HG03442 (cell line): Measurements from ENCODE around the gene TBC1D10B.
"Not testable (repeated sequence)": the region's sequence is repeated elsewhere in the genome, so short reads cannot be mapped to it uniquely, and the experiment has no call there.

Experiments used
- ATAC-seq: cut with Tn5 transposase; IDR thresholded peaks from one replicate; pipeline ENCODE4 v1.9.1; 2021; ENCODE audit warnings: mild to moderate bottlenecking, moderate library complexity; ENCODE audit not compliant: unreplicated experiment

TBC1D10B gene

GRCh38 chr16:30356401-30357084, 13.8 kb downstream of the TBC1D10B start:
- no peak for ATAC-seq

GRCh38 chr16:30355954-30356308, 14.4 kb downstream of the TBC1D10B start:
- ATAC-seq = no peak

GRCh38 chr16:30355144-30355953, 14.9 kb downstream of the TBC1D10B start, which contains the start of gene CD2BP2:
Gene CD2BP2 (minus strand): TSS chr16:30355308. CDS start chr16:30354681, 627 bp downstream.
- peak; percentile 56 for ATAC-seq

- peak; percentile 10 for ATAC-seq
Measured at GRCh38 chr16:30354423-30355143, 15.7 kb downstream of the TBC1D10B start.

- ATAC-seq = no peak
Measured at GRCh38 chr16:30353438-30354129, 16.7 kb downstream of the TBC1D10B start.

GRCh38 chr16:30352488-30353401, 17.5 kb downstream of the TBC1D10B start:
- no peak for ATAC-seq

- no peak for ATAC-seq
Measured at GRCh38 chr16:30351586-30352419, 18.5 kb downstream of the TBC1D10B start.

GRCh38 chr16:30351001-30351441, 19.3 kb downstream of the TBC1D10B start:
- no peak for ATAC-seq

- peak; percentile 34 for ATAC-seq
Measured at GRCh38 chr16:30350134-30350871, 20.0 kb downstream of the TBC1D10B start.

- no peak for ATAC-seq
Measured at GRCh38 chr16:30349675-30350074, 20.6 kb downstream of the TBC1D10B start.

GRCh38 chr16:30348929-30349328, 21.4 kb downstream of the TBC1D10B start:
- ATAC-seq = no peak

- no peak for ATAC-seq
Measured at GRCh38 chr16:30348113-30348512, 22.2 kb downstream of the TBC1D10B start.

- ATAC-seq = no peak
Measured at GRCh38 chr16:30346286-30346685, 24.0 kb downstream of the TBC1D10B start.

- not testable (repeated sequence) for ATAC-seq
Measured at GRCh38 chr16:30343491-30343820, 26.8 kb downstream of the TBC1D10B start.

GRCh38 chr16:30342751-30343490, 27.4 kb downstream of the TBC1D10B start:
- no peak for ATAC-seq

- not testable (repeated sequence) for ATAC-seq
Measured at GRCh38 chr16:30341971-30342370, 28.3 kb downstream of the TBC1D10B start.

GRCh38 chr16:30340621-30341020, 29.7 kb downstream of the TBC1D10B start:
- no peak for ATAC-seq

GRCh38 chr16:30338715-30339114, 31.6 kb downstream of the TBC1D10B start:
- not testable (repeated sequence) for ATAC-seq
